Activated CD8-positive, alpha-beta memory T cell treated with anti-CD3 and anti-CD28 coated beads, Interleukin-2, amount 50 U/mL, for 4 hours (primary cell): ENCODE data around the gene NTN5.
"Not testable (repeated sequence)": the region's sequence is repeated elsewhere in the genome, so short reads cannot be mapped to it uniquely, and the experiment has no call there.

Experiments used
- DNase-seq: peaks from one replicate; pipeline ENCODE4 v3.0.0-alpha.2; 2020

The NTN5 gene

GRCh38 chr19:48695743-48696352 lies 23.0 kb upstream of the NTN5 start, which contains the start of gene FUT2:
FUT2 (plus strand) TSS chr19:48695971; CDS start chr19:48702957, 6,986 bp downstream.
- no peak for DNase-seq

GRCh38 chr19:48693629-48694028 lies 20.8 kb upstream of the NTN5 start:
- DNase-seq, result not testable (repeated sequence)

GRCh38 chr19:48689449-48689848 lies 16.6 kb upstream of the NTN5 start:
- DNase-seq, result no peak

GRCh38 chr19:48687776-48688175 lies 15.0 kb upstream of the NTN5 start:
- no peak for DNase-seq

- DNase-seq, result not testable (repeated sequence)
Observed at GRCh38 chr19:48686637-48687036, 13.8 kb upstream of the NTN5 start.

GRCh38 chr19:48686088-48686487 lies 13.3 kb upstream of the NTN5 start:
- DNase-seq, result no peak

- no peak for DNase-seq
Observed at GRCh38 chr19:48685583-48685982, 12.8 kb upstream of the NTN5 start.

- peak; percentile 43 for DNase-seq
Observed at GRCh38 chr19:48683349-48683748, 10.5 kb upstream of the NTN5 start.

- DNase-seq, result no peak
Observed at GRCh38 chr19:48681127-48681470, 8.3 kb upstream of the NTN5 start.

- DNase-seq, result no peak
Observed at GRCh38 chr19:48680436-48681126, 7.8 kb upstream of the NTN5 start.

GRCh38 chr19:48680006-48680405 lies 7.2 kb upstream of the NTN5 start:
- not testable (repeated sequence) for DNase-seq

GRCh38 chr19:48678201-48678600 lies 5.4 kb upstream of the NTN5 start:
- no peak for DNase-seq

- DNase-seq, result no peak
Observed at GRCh38 chr19:48676887-48677286, 4.1 kb upstream of the NTN5 start.

GRCh38 chr19:48676487-48676886 lies 3.7 kb upstream of the NTN5 start:
- no peak for DNase-seq

- DNase-seq, result peak; percentile 71
Observed at GRCh38 chr19:48674921-48675824, 2.4 kb upstream of the NTN5 start.

GRCh38 chr19:48674216-48674809 lies 1.5 kb upstream of the NTN5 start:
- no peak for DNase-seq

GRCh38 chr19:48673436-48674100 lies 751 bp upstream of the NTN5 start:
- DNase-seq, result no peak

GRCh38 chr19:48671446-48671995 lies 1.3 kb downstream of the NTN5 start:
- no peak for DNase-seq

GRCh38 chr19:48670699-48671445 lies 1.9 kb downstream of the NTN5 start:
- DNase-seq, result no peak

- no peak for DNase-seq
Observed at GRCh38 chr19:48669903-48670668, 2.7 kb downstream of the NTN5 start.

GRCh38 chr19:48668761-48669160 lies 4.1 kb downstream of the NTN5 start:
- no peak for DNase-seq
